ENCODE data around the gene FKRP. TPM values are rescaled to one million over a fixed set of nuclear protein-coding genes. Genes with fewer than 3 reads are reported as not detected.

The FKRP gene
- total and polyA plus RNA-seq, 2 donors (not counting 1 experiment from before 2014, with no cell fraction given) = 11.8 to 12.2 TPM

GRCh38 chr19:46714444-46715106, 31.3 kb upstream of the FKRP start:
- Histone ChIP-seq H2AFZ (ENCODE audit: low read length) (peak overlapping the region; percentile 35), H3K9me3 (ENCODE audit: control insufficient read depth, insufficient read depth, low read depth, low read length) (no peaks in the 10 kb centered on the region), H3K9ac (ENCODE audit: insufficient read depth, low read length) (peak overlapping the region; percentile 71), H3K36me3 (ENCODE audit: control insufficient read depth, insufficient read depth, low read length) (peaks cover 5% of the 10 kb centered on the region), H3K4me1 (ENCODE audit: control insufficient read depth, extremely low read depth, insufficient read depth, low read length) (peaks cover 2% of the 10 kb centered on the region), H3K27me3 (ENCODE audit: control insufficient read depth, insufficient read depth, low read length) (no peaks in the 10 kb centered on the region), H3K27ac (ENCODE audit: insufficient read depth, low read length) (peak overlapping the region; percentile 93), H3K4me2 (ENCODE audit: extremely low read depth, insufficient read depth, low read length) (peak overlapping the region; percentile 95), H4K20me1 (ENCODE audit: control insufficient read depth, extremely low read depth, insufficient read depth, low read length) (no peaks in the 10 kb centered on the region), H3K79me2 (ENCODE audit: control insufficient read depth, insufficient read depth, low read length) (peaks cover 17% of the 10 kb centered on the region), H3K4me3 (replicated peaks in 1 of 4; ENCODE audit: control extremely low read depth in 1 of 4, insufficient read depth in 1 of 4, low read depth in 3 of 4, low read length in 4 of 4) (peak overlapping the region; percentile 73 to 89 (median 76))
- no peak for DNase-seq (ENCODE audit: low read depth in 2 of 2)
- TF ChIP-seq EZH2 (IDR thresholded peaks at IDR 0.05; ENCODE audit: low read length, missing control alignments) (no peak), CTCF (conservative IDR thresholded peaks at IDR 0.05 in 1 of 2, IDR thresholded peaks at IDR 0.05 in 1 of 2; ENCODE audit: low read depth in 1 of 2, low read length in 2 of 2) (no peak)

DNA sequence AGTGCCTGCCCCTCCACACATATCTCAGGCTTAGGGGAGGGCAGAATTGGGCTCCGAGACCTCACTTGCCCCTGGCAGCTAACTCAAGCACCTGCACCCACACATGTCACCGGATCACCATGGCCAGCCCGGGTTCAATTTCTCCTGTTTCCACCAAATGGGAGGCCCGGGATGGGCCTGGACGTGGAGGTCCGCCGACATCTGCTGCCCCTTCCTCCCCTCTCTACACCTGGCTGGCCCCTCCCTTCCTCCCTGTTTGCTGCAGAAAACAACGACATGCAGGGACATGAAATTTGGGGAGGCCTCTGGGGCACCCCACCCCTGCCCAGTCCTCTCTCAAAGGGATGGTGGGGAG, 30.3 kb upstream of the FKRP start:
- no peak for TF ChIP-seq CTCF (conservative IDR thresholded peaks at IDR 0.05 in 1 of 2, IDR thresholded peaks at IDR 0.05 in 1 of 2; ENCODE audit: low read depth in 1 of 2, low read length in 2 of 2)
- TF ChIP-seq EZH2 (IDR thresholded peaks at IDR 0.05; ENCODE audit: low read length, missing control alignments) = no peak
- Histone ChIP-seq H3K4me1 (ENCODE audit: control insufficient read depth, extremely low read depth, insufficient read depth, low read length) (peaks cover 2% of the 10 kb centered on the region), H3K27me3 (ENCODE audit: control insufficient read depth, insufficient read depth, low read length) (no peaks in the 10 kb centered on the region), H3K9ac (ENCODE audit: insufficient read depth, low read length) (peak overlapping the region; percentile 67), H3K4me3 (replicated peaks in 1 of 4; ENCODE audit: control extremely low read depth in 1 of 4, insufficient read depth in 1 of 4, low read depth in 3 of 4, low read length in 4 of 4) (peak overlapping the region; percentile 74 to 89 (median 76)), H3K9me3 (ENCODE audit: control insufficient read depth, insufficient read depth, low read depth, low read length) (no peaks in the 10 kb centered on the region), H3K36me3 (ENCODE audit: control insufficient read depth, insufficient read depth, low read length) (peaks cover 12% of the 10 kb centered on the region), H4K20me1 (ENCODE audit: control insufficient read depth, extremely low read depth, insufficient read depth, low read length) (no peaks in the 10 kb centered on the region), H3K79me2 (ENCODE audit: control insufficient read depth, insufficient read depth, low read length) (peaks cover 17% of the 10 kb centered on the region), H2AFZ (ENCODE audit: low read length) (no peak overlapping the region), H3K27ac (ENCODE audit: insufficient read depth, low read length) (peak overlapping the region; percentile 38), H3K4me2 (ENCODE audit: extremely low read depth, insufficient read depth, low read length) (peak overlapping the region; percentile 95)
- DNase-seq (ENCODE audit: low read depth in 2 of 2) = no peak

- Histone ChIP-seq H3K79me2 (ENCODE audit: control insufficient read depth, insufficient read depth, low read length) (peaks cover 17% of the 10 kb centered on the region), H2AFZ (ENCODE audit: low read length) (no peak overlapping the region), H3K4me2 (ENCODE audit: extremely low read depth, insufficient read depth, low read length) (peak overlapping the region; percentile 95), H4K20me1 (ENCODE audit: control insufficient read depth, extremely low read depth, insufficient read depth, low read length) (no peaks in the 10 kb centered on the region), H3K9me3 (ENCODE audit: control insufficient read depth, insufficient read depth, low read depth, low read length) (no peaks in the 10 kb centered on the region), H3K27ac (ENCODE audit: insufficient read depth, low read length) (peak overlapping the region; percentile 78), H3K9ac (ENCODE audit: insufficient read depth, low read length) (peak overlapping the region; percentile 67), H3K4me3 (replicated peaks in 1 of 4; ENCODE audit: control extremely low read depth in 1 of 4, insufficient read depth in 1 of 4, low read depth in 3 of 4, low read length in 4 of 4) (peak overlapping the region; percentile 74 to 89 (median 76)), H3K36me3 (ENCODE audit: control insufficient read depth, insufficient read depth, low read length) (peaks cover 10% of the 10 kb centered on the region), H3K4me1 (ENCODE audit: control insufficient read depth, extremely low read depth, insufficient read depth, low read length) (peaks cover 2% of the 10 kb centered on the region), H3K27me3 (ENCODE audit: control insufficient read depth, insufficient read depth, low read length) (no peaks in the 10 kb centered on the region)
- TF ChIP-seq EZH2 (IDR thresholded peaks at IDR 0.05; ENCODE audit: low read length, missing control alignments) (no peak), CTCF (conservative IDR thresholded peaks at IDR 0.05 in 1 of 2, IDR thresholded peaks at IDR 0.05 in 1 of 2; ENCODE audit: low read depth in 1 of 2, low read length in 2 of 2) (no peak)
- no peak for DNase-seq (ENCODE audit: low read depth in 2 of 2)
These were observed 29.7 kb upstream of the FKRP start for GRCh38 chr19:46715975-46716671.
